AML-193 (cell line): ENCODE results near the gene KCNK16.
A peak's percentile ranks its signal among the peaks of the same experiment; 100 is the strongest.

Source experiments
- DNase-seq, 2 experiments: peaks; one replicate each; lab custom pipeline; 2025; lab: John Stamatoyannopoulos, UW

The KCNK16 gene

DNA sequence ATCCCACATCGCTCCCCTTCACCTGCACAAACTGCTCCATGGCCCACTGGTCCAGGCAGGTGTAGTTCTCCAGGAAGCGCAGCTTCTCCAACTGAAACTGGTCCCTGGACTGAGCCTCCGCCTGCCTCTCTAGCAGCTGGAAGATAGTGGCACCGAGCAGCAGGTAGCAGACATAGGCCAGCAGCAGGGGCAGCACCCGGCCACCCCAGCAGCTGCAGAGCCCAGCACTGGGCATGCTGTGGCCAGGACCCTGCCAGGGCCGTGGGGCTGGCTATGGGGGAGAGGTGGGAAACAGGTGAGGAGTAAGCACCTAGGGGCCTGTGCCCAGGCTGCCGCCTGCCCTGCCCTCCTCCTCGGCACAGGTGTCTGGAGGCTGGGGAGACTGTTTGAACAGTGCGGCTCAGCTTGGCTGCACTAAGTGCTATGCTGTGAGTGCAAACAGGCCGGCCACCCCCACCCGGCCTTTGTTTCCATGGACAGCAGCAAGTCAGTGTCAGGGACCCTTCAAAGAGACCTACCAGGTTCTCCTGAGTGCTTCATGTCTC, at the start of gene KCNK16:
KCNK16 (minus strand) TSS at position 397 of the 545 bp plus-strand sequence; CDS start at position 235, 162 bp downstream.
- no peak for DNase-seq

DNA sequence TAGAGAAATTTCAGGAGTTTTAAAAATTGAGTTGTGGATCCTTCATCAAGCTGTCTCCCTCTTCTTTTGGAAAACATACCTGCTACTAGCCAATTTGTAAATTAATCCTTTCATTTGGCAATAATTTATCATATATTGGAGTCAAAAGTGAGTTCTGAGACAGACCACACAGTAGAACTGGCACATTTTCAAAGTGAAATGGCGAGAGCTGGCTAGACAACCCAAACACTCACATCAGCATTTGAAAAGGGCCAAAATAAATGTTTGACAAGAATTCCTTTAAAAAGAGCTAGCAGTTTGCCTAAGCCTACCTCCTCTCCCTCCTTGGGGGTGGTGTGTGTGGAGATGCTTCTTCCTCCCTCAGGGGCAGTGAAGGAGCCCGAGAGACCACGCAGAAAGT, 47.9 kb upstream of the KCNK16 start:
- no peak for DNase-seq

DNA sequence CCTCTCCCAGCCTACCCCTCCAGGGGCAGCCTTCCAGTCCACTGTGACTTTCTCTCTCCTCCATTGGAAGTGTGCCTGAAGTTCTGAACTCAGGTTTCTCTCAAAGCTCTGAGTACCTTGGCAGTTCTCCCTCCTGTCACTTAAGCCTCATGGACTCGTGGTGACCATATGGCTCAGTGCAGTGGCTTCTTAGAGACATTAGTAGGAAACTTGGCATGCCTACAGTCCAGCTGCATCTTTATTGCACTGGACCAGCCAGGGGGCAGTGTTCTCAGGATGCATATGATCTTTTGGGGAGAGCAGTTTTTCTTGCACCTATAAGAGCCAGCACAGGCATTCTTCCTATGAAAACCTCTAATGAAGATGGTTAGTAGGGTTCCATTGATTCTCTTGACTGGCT, 47.5 kb upstream of the KCNK16 start:
- no peak for DNase-seq

DNA sequence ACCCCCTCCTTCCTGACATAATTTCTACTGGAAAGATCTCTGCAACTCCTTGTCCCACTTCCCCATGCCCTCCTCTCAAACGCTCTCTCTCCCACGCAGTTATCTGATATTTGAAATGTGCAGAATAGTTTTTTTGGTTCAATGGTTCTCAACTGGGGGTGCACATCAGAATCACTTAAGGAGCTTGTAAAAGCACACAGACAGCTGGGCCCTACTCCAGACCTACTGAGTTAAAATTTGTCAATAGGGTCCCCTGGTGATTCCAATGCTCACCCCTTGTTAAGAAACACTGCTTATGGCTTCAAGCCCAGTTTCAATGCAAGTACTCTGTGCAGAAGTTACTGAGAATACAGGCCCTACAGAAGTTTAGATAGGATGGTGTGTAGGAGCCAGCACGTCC, 45.2 kb upstream of the KCNK16 start:
- no peak for DNase-seq

DNA sequence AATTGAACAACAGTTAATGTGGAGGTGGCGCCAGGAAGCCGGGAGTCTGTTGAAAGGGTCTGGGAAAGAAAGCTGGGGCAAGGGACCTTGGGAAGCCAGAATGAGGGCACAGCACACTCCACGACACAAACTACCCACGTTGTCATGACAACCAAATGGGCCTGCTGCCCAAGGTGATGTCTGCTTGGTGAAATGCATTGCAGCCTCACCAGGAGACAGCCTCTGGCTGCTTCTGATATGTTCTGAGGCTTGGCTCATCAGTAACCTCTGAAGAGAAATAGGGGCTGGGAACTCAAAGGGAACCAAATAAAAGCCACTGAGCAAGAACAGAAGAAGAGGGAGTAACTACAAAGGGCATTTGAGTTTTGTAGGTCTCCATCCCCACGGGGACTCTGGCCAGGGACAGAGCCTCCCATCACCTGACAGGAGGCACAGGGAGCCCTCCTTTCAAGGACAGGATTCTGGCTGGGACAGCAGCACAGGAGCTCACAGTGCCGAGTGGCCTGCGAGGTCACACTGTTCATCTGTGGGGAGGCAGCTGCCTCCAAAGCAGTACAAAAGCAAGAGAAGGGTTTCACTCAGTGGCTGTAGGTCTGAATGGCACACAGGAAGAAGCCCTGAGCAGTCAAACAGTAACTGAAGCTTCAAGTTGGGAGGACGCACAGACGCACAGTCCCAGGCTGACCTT, 44.6 kb upstream of the KCNK16 start:
- DNase-seq = no peak

DNA sequence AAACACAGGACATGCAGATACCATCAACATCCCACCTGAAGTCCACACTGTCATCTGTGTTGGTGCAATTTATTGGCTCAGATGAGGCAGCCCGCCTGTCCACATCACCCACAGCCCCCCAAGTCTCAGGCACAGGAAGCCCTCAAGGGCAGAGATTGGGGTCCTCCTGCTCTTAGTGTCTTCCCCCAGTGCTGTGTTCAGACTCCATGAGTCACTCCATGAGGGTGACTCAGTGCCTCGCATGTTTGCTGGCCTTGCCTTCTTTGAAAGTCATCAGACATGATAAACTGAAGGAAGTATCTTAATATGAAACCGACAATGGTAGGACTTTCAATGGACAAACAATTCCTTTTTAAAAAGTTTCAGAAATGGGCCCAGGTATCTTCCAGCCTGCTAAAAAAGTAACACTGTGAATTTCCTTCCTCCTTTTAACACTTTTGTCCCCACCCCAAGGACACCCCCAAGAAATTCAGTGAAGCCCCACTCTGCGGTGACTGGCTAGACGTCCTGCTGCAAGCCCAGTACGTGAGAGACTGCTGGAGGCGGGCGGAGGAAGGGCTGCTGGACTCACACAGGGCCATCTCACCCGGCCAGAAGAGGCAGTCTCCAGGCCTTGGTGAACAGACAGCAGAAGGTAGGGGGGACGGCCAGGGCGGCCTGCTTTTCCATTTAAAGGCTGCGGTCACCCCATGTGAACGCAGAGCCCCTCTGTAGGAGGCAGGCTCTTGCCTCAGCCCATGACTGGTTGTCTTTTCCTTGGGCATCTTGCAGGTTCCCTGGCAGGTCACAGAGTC, 43.0 kb upstream of the KCNK16 start:
- DNase-seq = no peak

DNA sequence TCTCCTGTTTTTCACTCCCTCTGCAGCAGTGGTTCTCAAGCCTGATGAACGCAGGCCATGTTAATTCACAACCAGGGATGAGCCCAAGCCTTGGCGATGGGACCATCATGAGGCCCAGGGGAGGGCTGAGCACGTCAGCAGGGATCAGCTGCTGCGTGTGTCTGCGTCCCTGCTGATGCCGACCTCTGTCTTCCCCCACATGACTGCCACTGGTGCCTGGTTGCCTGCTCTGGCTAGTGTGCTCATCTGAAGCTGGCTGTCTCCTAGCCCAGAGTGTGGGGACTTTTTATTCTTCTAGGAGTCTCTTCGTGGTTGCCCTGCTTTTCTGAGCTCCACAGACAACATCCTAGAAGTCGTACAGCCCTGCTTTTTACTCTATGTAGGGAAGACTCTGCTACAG, 40.8 kb upstream of the KCNK16 start:
- no peak for DNase-seq

DNA sequence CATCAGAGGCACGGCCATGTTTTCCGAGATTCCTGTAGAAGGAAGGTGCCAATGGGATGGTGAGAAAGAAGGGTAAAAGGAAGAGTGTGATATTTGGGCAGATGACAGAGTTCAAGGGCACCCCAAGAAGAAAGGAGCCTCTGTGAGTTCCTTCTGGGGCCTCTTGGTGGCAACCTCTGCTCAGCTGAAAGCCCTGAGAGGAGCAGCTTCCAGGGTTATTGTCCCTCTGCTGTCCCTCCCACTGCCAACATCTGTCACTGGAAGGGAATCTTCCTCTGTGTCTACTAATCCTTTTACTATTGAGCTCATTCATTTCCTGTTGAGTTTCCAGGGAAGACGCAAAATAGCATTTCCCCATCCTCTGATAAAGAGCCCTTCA, 40.0 kb upstream of the KCNK16 start:
- no peak for DNase-seq

DNA sequence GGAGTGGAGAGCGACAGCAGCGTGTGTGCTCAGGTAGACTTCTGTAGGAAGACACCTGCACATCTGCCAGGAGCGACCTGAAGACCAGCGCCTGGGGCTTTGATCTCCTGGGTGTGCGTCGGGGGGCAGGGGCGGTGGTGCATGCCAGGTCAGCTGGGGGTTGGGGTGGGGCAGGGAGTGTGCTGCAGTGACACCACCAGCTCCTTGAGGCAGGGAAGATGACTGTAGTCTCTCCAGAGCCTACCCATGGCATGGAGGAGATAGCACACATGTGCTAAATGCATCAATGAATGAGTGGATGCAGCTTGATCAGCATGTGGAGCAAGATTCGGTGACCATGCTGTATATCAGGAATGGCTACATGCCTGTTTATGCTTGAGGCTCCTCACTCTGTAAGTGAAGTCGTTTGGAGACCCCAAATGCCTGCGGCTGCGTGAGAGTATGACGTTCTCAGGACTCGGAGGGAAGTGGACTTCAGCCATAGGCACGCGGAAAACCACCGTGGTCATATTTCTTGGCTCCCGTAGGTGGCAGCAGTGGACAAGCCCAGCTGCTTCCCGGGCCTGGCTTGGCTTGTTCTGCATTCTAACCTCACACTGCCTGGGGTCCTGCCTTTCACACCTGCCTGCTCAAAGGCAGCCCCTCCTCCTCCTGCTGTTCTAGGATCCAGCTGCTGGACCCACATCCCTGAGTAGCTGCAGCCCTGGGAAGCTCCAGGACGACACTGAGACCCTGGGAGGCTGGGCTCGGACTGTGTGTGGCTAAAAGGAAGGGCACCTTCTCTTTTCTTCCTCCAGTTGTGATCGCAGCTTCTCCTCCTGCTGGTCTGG, 39.4 kb upstream of the KCNK16 start:
- DNase-seq = peak; percentile 67 to 75

DNA sequence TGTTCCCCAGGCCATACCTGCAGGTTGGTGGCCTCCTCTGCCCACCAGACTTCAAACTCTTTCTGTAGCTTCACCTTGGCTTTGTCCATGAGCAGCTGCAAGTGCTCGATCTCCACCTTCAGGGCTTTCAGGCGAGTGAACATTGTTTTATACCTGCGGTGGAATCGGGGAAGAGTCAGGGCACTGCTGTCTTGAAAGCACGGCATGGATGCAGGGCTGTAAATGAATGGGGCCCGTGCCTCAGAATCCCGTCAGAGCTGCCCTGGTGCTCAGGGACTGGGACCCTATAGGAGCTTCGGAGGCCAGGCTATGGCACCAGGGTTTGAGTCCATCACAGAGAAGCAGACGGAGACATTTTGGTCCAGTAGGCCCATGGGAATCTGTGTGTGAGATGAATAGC, 37.9 kb upstream of the KCNK16 start:
- no peak for DNase-seq

DNA sequence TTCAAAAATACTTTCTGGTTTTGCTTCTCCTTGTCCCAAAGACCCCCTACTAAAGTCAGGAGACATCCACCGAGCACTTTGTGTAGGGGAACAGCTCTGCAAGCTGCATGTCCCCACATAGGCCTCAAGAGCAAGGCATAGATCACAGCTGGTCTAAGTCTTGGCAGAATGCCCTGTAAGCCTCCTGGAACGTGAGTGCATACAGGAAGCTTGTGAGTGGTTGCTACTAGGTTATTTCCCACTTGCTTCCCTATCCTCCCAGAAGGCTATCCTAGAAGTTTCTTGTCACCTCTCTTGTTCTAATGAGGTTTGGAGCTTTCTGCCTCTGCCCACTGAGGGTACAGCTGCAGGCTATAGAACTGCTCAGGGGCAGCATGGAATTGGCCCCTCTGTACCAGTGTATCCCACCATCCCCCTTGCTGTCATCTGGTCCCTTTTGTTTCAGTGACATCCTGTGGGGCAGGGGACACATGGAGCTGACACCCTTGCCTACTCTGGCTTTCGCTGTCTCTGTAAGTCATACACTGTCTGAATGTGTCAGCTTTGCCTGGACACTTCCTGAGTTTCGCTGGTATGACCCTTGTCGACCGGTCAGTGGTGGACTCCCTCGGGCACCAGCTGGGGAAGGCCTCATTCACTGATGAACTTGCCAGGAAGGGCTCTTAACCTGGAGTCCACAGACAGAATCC, 35.6 kb upstream of the KCNK16 start:
- DNase-seq = no peak

DNA sequence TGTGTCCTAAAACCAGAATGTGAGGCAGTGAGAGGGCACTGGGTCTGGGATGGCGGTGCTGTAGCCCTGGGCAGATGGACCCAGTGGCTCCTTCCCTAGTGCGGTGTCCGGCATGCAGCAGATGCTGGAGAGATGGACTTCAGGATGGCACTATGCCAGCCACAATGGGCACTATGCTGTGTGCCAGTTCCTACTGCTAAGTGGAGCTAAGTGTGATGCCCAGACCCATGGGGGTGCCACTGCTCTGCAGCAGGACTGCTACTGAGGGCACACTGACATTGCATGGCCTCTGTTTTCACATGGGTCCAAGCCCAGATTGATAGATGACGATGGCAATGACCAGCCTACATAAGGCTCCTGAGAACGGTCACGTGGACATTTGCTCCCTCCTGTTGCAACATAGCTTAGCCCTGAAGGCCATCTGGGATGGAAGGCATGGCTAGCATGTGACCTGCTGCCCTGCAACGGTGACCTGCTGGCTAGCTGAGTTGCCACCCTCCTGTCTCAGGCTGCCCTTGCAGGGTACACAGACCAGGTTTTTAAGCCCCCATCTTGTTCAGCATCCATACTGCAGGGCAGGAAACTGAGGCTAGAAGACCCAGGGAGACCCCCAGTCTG, 31.3 kb upstream of the KCNK16 start:
- DNase-seq = no peak

DNA sequence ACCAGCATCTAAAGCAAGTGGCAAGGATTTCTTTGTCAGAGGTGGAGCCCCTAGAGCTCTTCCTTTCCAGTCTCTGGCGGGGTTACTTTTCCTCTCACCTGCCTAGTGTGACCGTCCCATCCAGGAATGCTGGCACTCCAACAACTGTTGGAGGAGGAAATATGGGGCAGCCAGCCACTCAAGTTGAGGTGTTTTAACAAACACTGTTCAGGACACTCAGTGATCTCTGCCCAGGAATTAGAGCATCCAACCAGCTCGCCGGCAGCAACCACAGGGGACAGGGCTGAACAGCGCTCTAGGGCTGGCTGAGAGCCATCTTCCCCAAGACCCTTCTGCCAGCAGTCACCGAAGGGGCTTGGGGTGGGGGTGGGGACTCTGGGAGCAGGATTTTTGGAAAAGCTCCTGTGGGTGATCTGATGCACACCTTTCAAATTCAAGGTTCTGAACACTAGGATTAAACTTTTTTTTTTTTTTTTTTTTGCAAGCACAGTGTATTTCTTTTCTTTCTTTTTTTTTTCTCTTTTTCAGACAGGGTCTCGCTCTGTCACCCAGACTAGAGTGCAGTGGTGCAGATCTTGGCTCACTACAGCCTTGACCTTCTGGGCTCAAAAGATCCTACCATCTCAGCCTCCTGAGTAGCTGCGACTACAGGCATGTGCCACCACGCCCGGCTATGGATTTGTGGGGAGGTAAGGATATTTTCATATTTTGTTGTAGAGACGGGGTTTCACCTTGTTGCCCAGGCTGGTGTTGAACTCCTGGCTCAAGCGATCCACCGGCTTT, 28.4 kb upstream of the KCNK16 start:
- no peak for DNase-seq

DNA sequence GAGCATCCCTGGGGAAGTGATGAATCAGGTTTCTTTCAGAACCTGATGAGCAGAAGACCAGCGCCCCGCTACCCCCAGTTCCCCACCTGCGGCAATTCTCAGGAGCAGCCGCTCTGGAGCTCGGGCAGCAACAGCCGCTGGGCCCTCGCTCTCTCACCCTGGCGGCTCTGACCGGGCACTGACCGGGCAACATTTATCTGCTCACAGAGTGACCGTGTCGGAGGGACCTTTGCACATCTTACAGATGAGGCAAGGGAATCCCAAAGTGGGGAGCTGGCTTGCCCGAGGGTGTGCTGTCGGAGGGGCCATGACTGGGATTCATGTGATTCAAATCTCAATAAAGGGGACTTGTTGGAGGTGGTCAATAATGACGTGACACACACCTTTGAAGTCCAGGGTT, 26.2 kb upstream of the KCNK16 start:
- DNase-seq = no peak

DNA sequence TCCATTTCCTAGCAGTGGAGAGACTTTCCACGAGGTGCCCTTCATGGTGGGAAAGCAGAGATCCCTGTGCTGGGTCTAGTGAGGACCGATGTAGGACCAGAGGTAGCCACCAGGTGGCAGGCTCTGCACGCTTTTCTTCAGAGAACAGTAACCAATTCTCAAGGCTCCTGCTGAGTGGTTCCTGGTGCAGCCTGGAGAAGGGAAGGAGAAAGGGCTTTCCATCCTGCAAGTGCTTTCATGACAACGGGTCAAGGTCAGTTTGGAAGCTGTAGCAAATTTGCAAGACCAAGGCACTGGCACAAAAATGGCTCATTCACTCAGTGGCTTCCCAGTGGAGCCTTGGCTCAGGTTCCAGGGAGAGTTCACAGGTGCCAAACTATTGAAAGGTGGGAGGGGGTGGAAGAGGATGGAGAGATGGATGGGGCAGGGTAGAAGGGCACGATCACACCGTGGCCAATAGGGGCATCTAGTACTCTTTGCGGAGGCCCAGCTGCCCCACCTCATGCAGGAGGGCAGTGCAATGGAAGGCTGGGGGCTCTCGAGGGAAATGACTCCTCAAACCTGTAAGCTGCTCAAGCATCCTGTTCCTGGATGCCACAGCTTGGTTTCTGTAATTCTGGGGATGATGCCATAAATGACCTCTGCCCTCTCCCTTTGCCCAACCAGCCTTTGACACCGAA, 25.5 kb upstream of the KCNK16 start:
- peak; percentile 52 to 62 for DNase-seq

DNA sequence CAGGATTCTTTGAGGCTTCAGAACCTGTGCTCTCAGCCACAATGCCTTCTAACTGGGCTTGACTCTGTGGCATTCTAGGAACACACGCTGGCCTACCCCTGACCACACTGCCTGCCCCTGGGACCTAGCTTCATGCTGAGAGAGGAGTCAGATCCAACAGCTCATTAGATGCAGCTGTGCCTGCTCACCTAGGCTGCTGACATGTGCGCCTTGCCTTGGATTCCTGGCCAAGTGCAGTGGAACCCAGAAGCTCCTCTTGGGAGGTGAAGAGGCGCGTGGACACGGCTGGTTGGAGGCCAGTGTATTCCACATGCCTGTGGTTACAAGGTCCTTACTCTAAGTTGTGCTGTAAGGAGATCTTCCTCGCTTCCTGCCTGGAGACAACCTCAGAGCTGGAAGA, 24.7 kb upstream of the KCNK16 start:
- no peak for DNase-seq

DNA sequence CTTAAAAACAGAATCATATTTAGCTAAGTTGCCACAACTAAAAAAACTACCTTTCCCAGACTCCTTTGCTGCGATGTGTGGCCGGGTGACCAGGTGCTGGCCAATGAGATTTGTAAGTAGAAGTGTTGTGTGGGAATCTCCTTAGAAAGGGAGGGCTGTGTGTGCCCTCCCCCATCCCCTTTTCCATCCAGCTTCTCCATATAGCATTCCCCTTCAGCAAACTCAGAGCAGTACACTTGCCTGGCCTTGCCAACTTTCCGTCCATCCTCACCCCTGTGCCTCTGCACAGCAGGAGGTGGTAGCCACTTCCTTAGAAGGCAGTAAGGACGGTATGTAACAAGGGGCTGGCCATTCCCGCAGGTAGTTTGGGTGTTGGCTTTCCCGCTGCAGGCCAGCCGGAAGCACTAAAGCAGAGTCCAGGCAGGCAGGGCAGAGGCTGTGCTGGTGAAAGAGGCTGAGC, 22.3 kb upstream of the KCNK16 start:
- no peak for DNase-seq

DNA sequence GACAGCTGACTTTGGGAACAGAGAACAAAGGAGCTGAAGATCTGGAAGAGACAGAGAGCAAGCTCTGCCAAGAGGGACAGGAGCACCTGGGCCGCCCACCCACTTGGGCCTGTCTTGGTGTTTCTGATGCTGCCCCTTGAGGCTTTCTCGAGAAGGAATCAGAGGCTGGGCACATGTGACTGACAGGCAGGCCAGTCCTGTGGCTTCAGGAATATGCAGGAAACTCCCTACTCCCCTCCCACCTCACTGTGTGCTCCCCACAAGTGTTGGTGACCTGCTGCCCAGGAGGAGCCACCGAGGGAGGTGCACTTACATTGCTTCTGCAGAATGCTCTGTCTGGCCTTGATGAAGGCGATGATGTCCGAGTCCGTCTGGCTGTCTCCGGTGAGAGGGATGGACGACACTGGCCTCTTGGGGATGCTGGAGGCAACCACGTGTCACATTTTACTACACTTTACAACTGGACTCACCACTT, 20.9 kb upstream of the KCNK16 start:
- DNase-seq = no peak

DNA sequence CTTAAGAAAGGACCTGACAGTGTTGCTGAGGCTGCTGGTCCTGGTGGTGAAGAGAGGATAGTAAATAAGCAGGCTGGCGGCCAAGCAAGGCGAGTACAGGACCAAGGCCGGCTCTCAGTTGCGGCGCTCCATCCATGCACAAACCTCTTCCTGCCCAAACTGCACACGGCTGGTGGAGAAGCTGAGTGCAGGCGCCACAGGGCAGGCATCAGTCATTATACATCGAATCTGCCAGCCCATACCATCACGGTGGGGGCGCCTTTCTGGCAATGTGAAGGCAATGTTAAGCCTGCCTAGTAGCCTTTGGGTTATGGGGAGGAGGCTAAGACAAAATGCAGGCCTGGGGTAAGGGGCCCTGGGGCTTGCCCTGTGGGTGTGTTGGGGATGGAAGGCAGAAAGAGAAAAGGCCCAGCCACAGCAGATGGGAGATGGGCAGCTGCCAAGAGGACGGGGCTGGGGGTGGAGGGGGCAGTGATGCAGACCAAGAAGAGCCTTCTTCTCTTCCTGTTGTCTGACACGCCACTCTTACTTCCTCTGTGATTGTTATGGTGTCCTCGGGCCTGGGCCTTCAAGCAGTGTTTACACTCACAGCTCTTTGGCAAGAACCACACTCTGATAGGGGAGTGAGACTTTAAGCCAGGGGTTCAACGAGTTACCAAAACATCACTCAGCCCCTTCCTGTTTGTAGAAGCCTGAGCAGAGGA, 20.3 kb upstream of the KCNK16 start:
- no peak for DNase-seq
